ENCODE data around the gene DOK5. TPM values are rescaled to one million over a fixed set of nuclear protein-coding genes. Genes with fewer than 3 reads are reported as not detected.

DOK5 gene
- total RNA-seq, 2 donors from 2014 or later = 0.14 to 1.2 TPM

- Histone ChIP-seq H3K4me3 (no peak overlapping the region), H3K9me3 (no peaks in the 10 kb centered on the region), H3K27ac (no peak overlapping the region), H3K27me3 (replicated peaks; ENCODE audit: insufficient read depth) (no peaks in the 10 kb centered on the region), H3K4me1 (replicated peaks) (no peaks in the 10 kb centered on the region), H3K36me3 (no peaks in the 10 kb centered on the region)
- no peak for TF ChIP-seq POLR2A (IDR thresholded peaks at IDR 0.05)
- no peak for TF ChIP-seq CTCF (IDR thresholded peaks at IDR 0.05)
- TF ChIP-seq POLR2AphosphoS5 (IDR thresholded peaks at IDR 0.05) = no peak
- intact Hi-C loops (cut with DNase I) = no loop called here
- DNase-seq (ENCODE audit: low spot score) = no peak
- 68% methylated on average over 13 of the region's 13 CpGs for WGBS
Observed at GRCh38 chr20:54633374-54634355, 158.3 kb downstream of the DOK5 start.

GRCh38 chr20:54636575-54636974, 161.2 kb downstream of the DOK5 start:
- H3K27ac ChIP-seq = no peak overlapping the region
- no peaks in the 10 kb centered on the region for H3K27me3 ChIP-seq (replicated peaks; ENCODE audit: insufficient read depth)
- no peaks in the 10 kb centered on the region for H3K9me3 ChIP-seq
- no peak for DNase-seq (ENCODE audit: low spot score)
- no peak for TF ChIP-seq POLR2AphosphoS5 (IDR thresholded peaks at IDR 0.05)
- no peak for TF ChIP-seq CTCF (IDR thresholded peaks at IDR 0.05)
- no peak for TF ChIP-seq POLR2A (IDR thresholded peaks at IDR 0.05)
- no peaks in the 10 kb centered on the region for H3K36me3 ChIP-seq
- WGBS = 87% methylated on average over 5 of the region's 5 CpGs
- H3K4me3 ChIP-seq = no peak overlapping the region
- intact Hi-C loops (cut with DNase I) = no loop called here
- H3K4me1 ChIP-seq (replicated peaks) = no peaks in the 10 kb centered on the region

- DNase-seq (ENCODE audit: low spot score) = no peak
- Histone ChIP-seq H3K4me1 (replicated peaks) (no peaks in the 10 kb centered on the region), H3K9me3 (no peaks in the 10 kb centered on the region), H3K36me3 (no peaks in the 10 kb centered on the region), H3K4me3 (no peak overlapping the region), H3K27me3 (replicated peaks; ENCODE audit: insufficient read depth) (no peaks in the 10 kb centered on the region), H3K27ac (no peak overlapping the region)
- no peak for TF ChIP-seq CTCF (IDR thresholded peaks at IDR 0.05)
- TF ChIP-seq POLR2A (IDR thresholded peaks at IDR 0.05) = no peak
- no peak for TF ChIP-seq POLR2AphosphoS5 (IDR thresholded peaks at IDR 0.05)
- 85% methylated on average over 8 of the region's 8 CpGs for WGBS
- intact Hi-C loops (cut with DNase I) = no loop called here
Observed at GRCh38 chr20:54639941-54640340, 164.5 kb downstream of the DOK5 start.

GRCh38 chr20:54640800-54641199, 165.4 kb downstream of the DOK5 start:
- Histone ChIP-seq H3K27ac (no peak overlapping the region), H3K4me3 (no peak overlapping the region), H3K4me1 (replicated peaks) (no peaks in the 10 kb centered on the region), H3K9me3 (no peaks in the 10 kb centered on the region), H3K27me3 (replicated peaks; ENCODE audit: insufficient read depth) (no peaks in the 10 kb centered on the region), H3K36me3 (no peaks in the 10 kb centered on the region)
- no peak for TF ChIP-seq POLR2AphosphoS5 (IDR thresholded peaks at IDR 0.05)
- no peak for TF ChIP-seq CTCF (IDR thresholded peaks at IDR 0.05)
- TF ChIP-seq POLR2A (IDR thresholded peaks at IDR 0.05) = no peak
- intact Hi-C loops (cut with DNase I) = no loop called here
- WGBS = 52% methylated on average over 2 of the region's 2 CpGs
- no peak for DNase-seq (ENCODE audit: low spot score)

All from prostate gland (tissue), 2 donors.